Activated CD4-positive, alpha-beta T cell treated with anti-CD3 and anti-CD28 coated beads, Interleukin-2, amount 50 U/mL, for 4 hours (primary cell): ENCODE data around the gene HMCN2.
A peak's percentile ranks its signal among the peaks of the same experiment; 100 is the strongest.

Experiments used
- DNase-seq, 2 experiments: peaks; one replicate each; pipeline ENCODE4 v3.0.0-alpha.2; 2020

HMCN2 gene

GRCh38 chr9:130347931-130348330 is 82.4 kb downstream of the HMCN2 start:
- no peak for DNase-seq

GRCh38 chr9:130348341-130348740 is 82.8 kb downstream of the HMCN2 start:
- no peak for DNase-seq

- DNase-seq = no peak
Measured at GRCh38 chr9:130348881-130349280, 83.3 kb downstream of the HMCN2 start.

- DNase-seq = no peak
Measured at GRCh38 chr9:130349398-130349797, 83.8 kb downstream of the HMCN2 start.

GRCh38 chr9:130351343-130351742 is 85.8 kb downstream of the HMCN2 start:
- no peak for DNase-seq

- no peak for DNase-seq
Measured at GRCh38 chr9:130352081-130352480, 86.5 kb downstream of the HMCN2 start.

GRCh38 chr9:130352586-130353285 is 87.2 kb downstream of the HMCN2 start:
- DNase-seq = no peak

- no peak for DNase-seq
Measured at GRCh38 chr9:130354378-130354777, 88.8 kb downstream of the HMCN2 start.

- no peak for DNase-seq
Measured at GRCh38 chr9:130354806-130355205, 89.2 kb downstream of the HMCN2 start.

GRCh38 chr9:130356033-130356432 is 90.5 kb downstream of the HMCN2 start:
- no peak for DNase-seq

- no peak for DNase-seq
Measured at GRCh38 chr9:130356877-130357584, 91.5 kb downstream of the HMCN2 start.

GRCh38 chr9:130358928-130359327 is 93.4 kb downstream of the HMCN2 start:
- no peak for DNase-seq

- DNase-seq = no peak
Measured at GRCh38 chr9:130359819-130360218, 94.3 kb downstream of the HMCN2 start.

- no peak for DNase-seq
Measured at GRCh38 chr9:130360672-130361071, 95.1 kb downstream of the HMCN2 start.

- no peak for DNase-seq
Measured at GRCh38 chr9:130361873-130362362, 96.4 kb downstream of the HMCN2 start.

- DNase-seq = no peak
Measured at GRCh38 chr9:130362691-130363090, 97.1 kb downstream of the HMCN2 start.

GRCh38 chr9:130363755-130364404 is 98.3 kb downstream of the HMCN2 start:
- DNase-seq = no peak

GRCh38 chr9:130364619-130365322 is 99.2 kb downstream of the HMCN2 start:
- DNase-seq = no peak

GRCh38 chr9:130365323-130365721 is 99.8 kb downstream of the HMCN2 start:
- no peak for DNase-seq

- DNase-seq = no peak
Measured at GRCh38 chr9:130366072-130366471, 100.5 kb downstream of the HMCN2 start.

GRCh38 chr9:130366888-130367550 is 101.5 kb downstream of the HMCN2 start:
- no peak for DNase-seq

- DNase-seq = peak; percentile 2 to 8
Measured at GRCh38 chr9:130368631-130369103, 103.1 kb downstream of the HMCN2 start.

GRCh38 chr9:130370226-130370625 is 104.7 kb downstream of the HMCN2 start:
- no peak for DNase-seq
